ENCODE results near the gene SEC24D. TPM values are rescaled to one million over a fixed set of nuclear protein-coding genes. Genes with fewer than 3 reads are reported as not detected.

The SEC24D gene
- total RNA-seq, 4 donors from 2014 or later = 47.4 to 54.9 (median 52.8) TPM

DNA sequence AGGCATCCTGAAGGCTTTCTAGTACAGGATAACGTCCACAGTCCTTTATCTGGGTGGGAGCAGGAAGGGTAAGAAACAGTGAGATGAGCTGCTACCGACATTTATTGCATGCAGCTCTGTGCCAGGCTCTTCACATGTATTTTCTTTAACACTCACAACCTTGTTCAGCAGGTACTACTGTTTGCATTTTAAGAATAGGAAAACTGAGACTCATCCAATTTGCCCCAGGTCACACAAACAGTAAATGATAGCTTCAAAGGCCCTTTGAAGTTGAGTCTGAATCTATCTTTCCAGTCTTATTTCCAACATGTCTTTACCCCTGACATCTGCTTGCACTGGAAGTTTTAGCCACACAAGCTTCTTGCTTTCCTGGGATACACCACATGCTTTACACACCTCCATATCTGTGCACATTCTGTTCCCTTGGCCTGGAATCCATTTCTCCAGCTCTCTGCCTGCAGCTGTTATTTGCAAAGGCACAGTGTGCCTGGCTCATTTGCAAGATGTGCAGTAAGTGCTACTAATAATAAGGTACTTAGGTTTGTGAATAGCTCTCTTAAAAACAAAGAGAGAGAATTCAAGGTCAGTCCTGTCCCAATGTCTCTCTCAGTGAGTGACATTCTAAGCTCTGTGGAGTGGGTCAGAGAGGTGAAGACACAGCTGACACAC is 89.5 kb downstream of the SEC24D start:
- no peak for DNase-seq (ENCODE audit: low spot score)
- TF ChIP-seq, protein P1, sequence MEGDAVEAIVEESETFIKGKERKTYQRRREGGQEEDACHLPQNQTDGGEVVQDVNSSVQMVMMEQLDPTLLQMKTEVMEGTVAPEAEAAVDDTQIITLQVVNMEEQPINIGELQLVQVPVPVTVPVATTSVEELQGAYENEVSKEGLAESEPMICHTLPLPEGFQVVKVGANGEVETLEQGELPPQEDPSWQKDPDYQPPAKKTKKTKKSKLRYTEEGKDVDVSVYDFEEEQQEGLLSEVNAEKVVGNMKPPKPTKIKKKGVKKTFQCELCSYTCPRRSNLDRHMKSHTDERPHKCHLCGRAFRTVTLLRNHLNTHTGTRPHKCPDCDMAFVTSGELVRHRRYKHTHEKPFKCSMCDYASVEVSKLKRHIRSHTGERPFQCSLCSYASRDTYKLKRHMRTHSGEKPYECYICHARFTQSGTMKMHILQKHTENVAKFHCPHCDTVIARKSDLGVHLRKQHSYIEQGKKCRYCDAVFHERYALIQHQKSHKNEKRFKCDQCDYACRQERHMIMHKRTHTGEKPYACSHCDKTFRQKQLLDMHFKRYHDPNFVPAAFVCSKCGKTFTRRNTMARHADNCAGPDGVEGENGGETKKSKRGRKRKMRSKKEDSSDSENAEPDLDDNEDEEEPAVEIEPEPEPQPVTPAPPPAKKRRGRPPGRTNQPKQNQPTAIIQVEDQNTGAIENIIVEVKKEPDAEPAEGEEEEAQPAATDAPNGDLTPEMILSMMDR (IDR thresholded peaks at IDR 0.05) = no peak

DNA sequence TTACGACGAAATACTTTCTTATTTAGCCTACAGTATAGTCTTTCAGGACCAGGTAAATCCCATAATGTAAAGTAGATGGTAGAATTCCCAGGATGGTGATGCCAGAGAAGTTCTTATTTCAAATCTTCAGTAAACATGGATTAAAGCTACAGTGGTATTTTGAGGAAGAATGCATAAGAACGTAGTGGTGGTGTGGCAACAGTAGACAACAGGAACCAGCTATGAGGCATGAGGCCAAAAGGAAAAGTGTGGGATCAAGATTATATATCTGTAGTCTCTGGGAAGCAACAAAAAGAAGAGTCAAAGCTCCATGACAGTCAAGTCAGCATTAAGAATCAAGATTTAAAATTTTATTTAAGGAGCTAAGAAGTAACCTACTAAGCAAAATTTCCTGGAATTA is 90.6 kb downstream of the SEC24D start:
- TF ChIP-seq, protein P1 (IDR thresholded peaks at IDR 0.05) = no peak
- DNase-seq (ENCODE audit: low spot score) (no peak), ATAC-seq (ENCODE audit: low FRiP score) (no peak)

More for the DNA sequence above, 89.5 kb downstream of the SEC24D start:
- ATAC-seq (ENCODE audit: low FRiP score) = no peak

DNA sequence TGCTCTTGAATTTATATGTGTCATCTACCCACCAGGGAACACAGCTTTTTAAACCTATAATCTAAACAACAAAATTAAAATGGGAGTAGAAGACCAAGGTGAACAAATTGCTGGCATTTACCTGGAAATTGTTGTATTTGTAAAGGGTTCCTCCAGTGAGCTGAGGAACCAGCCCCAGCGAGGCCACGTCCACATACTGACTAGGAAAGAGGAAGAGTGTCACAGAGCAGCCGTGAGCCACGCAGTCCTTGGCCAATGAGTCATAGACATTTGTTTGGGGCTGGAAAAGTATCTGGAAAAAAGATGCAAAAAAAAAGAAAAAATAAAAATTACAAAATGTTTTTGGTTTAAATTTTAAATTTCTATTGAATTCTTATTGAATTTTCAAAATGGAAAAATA is 92.1 kb downstream of the SEC24D start:
- no peak for DNase-seq (ENCODE audit: low spot score)
- TF ChIP-seq, protein P1 (IDR thresholded peaks at IDR 0.05) = no peak
- ATAC-seq (ENCODE audit: low FRiP score) = no peak

DNA sequence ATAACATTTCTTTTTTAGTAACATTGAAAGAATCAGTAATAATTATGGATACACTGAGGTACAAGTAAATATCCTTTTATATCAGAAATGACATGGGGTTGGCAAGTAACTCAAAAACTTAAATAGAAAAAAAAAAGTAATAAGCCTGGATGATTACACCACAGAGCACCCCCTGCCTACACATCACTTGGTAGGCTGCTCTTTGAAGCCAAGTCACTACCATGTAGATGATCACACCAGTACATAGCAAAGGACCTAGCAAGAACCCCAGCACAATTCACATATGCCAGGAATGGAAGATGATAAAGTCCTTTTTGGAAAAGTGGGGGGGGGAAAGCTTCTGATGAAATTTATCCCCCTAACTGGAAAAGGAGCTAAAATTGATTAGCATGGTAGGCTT is 93.9 kb downstream of the SEC24D start:
- ATAC-seq (ENCODE audit: low FRiP score) (no peak), DNase-seq (ENCODE audit: low spot score) (no peak)
- TF ChIP-seq, protein P1 (IDR thresholded peaks at IDR 0.05) = no peak

DNA sequence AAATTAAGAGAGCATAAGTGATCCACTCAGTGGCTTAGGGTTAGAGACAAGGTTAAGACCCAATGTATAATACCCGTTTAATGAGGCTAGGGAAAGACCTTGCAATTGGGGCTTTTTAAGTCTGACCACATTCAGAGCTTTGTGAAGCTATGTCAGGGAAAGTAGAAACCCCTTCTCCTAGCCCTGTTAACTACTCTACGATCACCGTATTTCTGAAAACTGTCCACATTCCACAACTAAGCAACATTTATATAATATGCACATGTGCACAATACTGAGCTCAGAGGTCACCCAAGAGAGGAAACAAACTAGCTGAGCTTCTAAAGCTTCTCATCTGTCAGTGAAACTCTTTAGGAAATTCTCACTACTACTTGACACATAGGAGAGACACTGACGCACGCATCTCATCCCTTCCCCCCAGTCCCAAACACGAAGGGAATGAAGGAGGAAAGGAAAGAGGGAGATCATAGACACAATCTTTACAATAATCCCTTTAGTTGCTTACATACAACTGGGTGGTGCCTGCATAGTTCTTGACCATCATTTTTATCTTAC is 94.5 kb downstream of the SEC24D start:
- DNase-seq (ENCODE audit: low spot score) = no peak
- no peak for ATAC-seq (ENCODE audit: low FRiP score)
- TF ChIP-seq, protein P1 (IDR thresholded peaks at IDR 0.05) = no peak

DNA sequence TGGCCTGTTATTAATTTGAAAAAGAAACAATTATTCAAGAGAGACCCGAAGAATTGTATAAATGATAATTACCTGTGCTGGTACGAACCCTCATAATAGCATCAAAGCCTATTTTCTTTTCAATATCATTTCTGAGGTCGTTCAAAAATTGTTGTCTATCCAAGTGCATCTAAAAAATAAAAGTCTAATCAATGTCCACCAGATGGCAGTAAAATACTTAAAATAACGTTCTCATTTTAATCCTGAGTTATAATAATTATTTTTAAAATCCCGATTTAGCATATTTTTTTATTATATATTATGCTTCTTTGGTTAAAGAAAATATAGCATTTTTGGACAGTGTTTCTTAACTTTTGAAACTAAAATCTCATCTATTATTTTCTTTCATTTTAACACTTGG is 95.1 kb downstream of the SEC24D start:
- DNase-seq (ENCODE audit: low spot score) = no peak
- no peak for ATAC-seq (ENCODE audit: low FRiP score)
- TF ChIP-seq, protein P1 (IDR thresholded peaks at IDR 0.05) = no peak
